Measurements from ENCODE around the gene DIDO1.

GRCh38 chr20:62899633-62900051 lies 26.7 kb downstream of the DIDO1 start:
- TF ChIP-seq CTCF (IDR thresholded peaks at IDR 0.05) (no peak), POLR2A (IDR thresholded peaks at IDR 0.05) (no peak)

Data from lower leg skin (tissue), 3 donors.